PC-9 (cell line): ENCODE results near the gene P3H4.

ENCODE experiments used
- EZH2 ChIP-seq: fragments of 200-600 bp; sonication (generic); IDR thresholded peaks from 2 replicates; pipeline ENCODE4 v1.8.0; 2017; ENCODE audit warnings: antibody characterized with exemption, low read depth
- TF ChIP-seq, protein P1 (sequence below): fragments of 200-600 bp; sonication (generic); conservative IDR thresholded peaks from 2 replicates; pipeline ENCODE4 v1.6.1; 2017; ENCODE audit warnings: mixed run types, antibody characterized with exemption, mild to moderate bottlenecking, moderate library complexity

DNA sequence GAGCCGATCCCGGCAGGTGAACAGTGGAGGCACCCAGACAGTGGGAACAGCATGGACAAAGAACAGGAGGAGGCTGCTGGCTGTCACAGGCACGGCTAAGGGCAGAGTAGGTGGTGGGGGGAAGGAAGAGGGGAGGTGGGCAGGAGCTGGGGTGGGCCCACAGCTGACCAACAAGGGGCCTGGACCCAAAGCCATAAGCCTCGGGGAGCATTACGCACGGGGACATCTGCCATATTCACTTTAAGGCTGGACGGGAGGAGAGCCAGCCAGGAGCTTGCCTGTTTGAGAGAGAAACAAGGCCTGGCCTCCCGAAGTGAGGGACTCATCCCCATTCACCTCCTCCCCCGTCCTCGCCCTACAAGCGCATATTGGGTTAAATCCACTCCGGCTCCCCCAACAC lies 57.7 kb downstream of the P3H4 start:
- TF ChIP-seq, protein P1, sequence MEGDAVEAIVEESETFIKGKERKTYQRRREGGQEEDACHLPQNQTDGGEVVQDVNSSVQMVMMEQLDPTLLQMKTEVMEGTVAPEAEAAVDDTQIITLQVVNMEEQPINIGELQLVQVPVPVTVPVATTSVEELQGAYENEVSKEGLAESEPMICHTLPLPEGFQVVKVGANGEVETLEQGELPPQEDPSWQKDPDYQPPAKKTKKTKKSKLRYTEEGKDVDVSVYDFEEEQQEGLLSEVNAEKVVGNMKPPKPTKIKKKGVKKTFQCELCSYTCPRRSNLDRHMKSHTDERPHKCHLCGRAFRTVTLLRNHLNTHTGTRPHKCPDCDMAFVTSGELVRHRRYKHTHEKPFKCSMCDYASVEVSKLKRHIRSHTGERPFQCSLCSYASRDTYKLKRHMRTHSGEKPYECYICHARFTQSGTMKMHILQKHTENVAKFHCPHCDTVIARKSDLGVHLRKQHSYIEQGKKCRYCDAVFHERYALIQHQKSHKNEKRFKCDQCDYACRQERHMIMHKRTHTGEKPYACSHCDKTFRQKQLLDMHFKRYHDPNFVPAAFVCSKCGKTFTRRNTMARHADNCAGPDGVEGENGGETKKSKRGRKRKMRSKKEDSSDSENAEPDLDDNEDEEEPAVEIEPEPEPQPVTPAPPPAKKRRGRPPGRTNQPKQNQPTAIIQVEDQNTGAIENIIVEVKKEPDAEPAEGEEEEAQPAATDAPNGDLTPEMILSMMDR = no peak
- TF ChIP-seq EZH2 = no peak
